Activated CD8-positive, alpha-beta memory T cell treated with anti-CD3 and anti-CD28 coated beads for 36 hours (primary cell): ENCODE results near the gene NNMT. TPM values are rescaled to one million over a fixed set of nuclear protein-coding genes. Genes with fewer than 3 reads are reported as not detected.

ENCODE experiments used
- CTCF ChIA-PET: fragments of 350-600 bp; sonication (Branson Sonifier 250); formaldehyde crosslinking; loops from one replicate; lab custom pipeline; 2021; ENCODE audit warnings: antibody characterized with exemption; lab: Charles Lee
- POLR2A ChIA-PET: fragments of 350-600 bp; sonication (Branson Sonifier 250); formaldehyde crosslinking; loops from one replicate; lab custom pipeline; 2021; ENCODE audit warnings: antibody characterized with exemption; lab: Charles Lee
- total RNA-seq, 2 experiments: library from RNA; stranded (reverse); gene quantifications; one replicate each; pipeline ENCODE4 v1.2.3, GENCODE V29; 2021

NNMT gene
- total RNA-seq, 2 experiments from 2014 or later = not detected

GRCh38 chr11:114260483-114260882 is 35.7 kb upstream of the NNMT start:
- POLR2A ChIA-PET = no interaction called here
- CTCF ChIA-PET = interaction anchor here (0.8 to 5.8 kb wide), 20 partner anchors 10 to 454 kb away, joined by 3 to 51 read pairs (median 5); no protein-coding TSS in a partner anchor

GRCh38 chr11:114261791-114262190 is 34.4 kb upstream of the NNMT start:
- CTCF ChIA-PET = interaction anchor here (0.9 to 5.8 kb wide), 18 partner anchors 11 to 371 kb away, joined by 3 to 51 read pairs (median 4); no protein-coding TSS in a partner anchor
- POLR2A ChIA-PET = interaction anchor here (0.6 kb wide), 1 partner anchor 447 kb away, joined by 4 read pairs; no protein-coding TSS in a partner anchor

GRCh38 chr11:114262681-114263512 is 33.3 kb upstream of the NNMT start:
- POLR2A ChIA-PET = no interaction called here
- CTCF ChIA-PET = interaction anchor here (0.6 to 5.8 kb wide), 7 partner anchors 8 to 372 kb away, joined by 3 to 51 read pairs (median 5); no protein-coding TSS in a partner anchor

GRCh38 chr11:114263513-114264170 is 32.6 kb upstream of the NNMT start:
- POLR2A ChIA-PET = no interaction called here
- CTCF ChIA-PET = interaction anchor here (0.9 to 5.8 kb wide), 3 partner anchors 84 to 367 kb away, joined by 3 to 51 read pairs (median 5); no protein-coding TSS in a partner anchor

GRCh38 chr11:114264381-114264780 is 31.8 kb upstream of the NNMT start:
- POLR2A ChIA-PET = no interaction called here

GRCh38 chr11:114265122-114265878 is 30.9 kb upstream of the NNMT start:
- ChIA-PET CTCF (interaction anchor here (1.5 kb wide), 1 partner anchor 272 kb away, joined by 3 read pairs; no protein-coding TSS in a partner anchor), POLR2A (no interaction called here)

More at GRCh38 chr11:114264381-114264780, 31.8 kb upstream of the NNMT start:
- CTCF ChIA-PET = no interaction called here

- CTCF ChIA-PET = no interaction called here
- POLR2A ChIA-PET = no interaction called here
Observed at GRCh38 chr11:114269498-114269897, 26.7 kb upstream of the NNMT start.

GRCh38 chr11:114270531-114271270 is 25.5 kb upstream of the NNMT start:
- CTCF ChIA-PET = interaction anchor here (0.7 kb wide), 1 partner anchor 8 kb away, joined by 3 read pairs; no protein-coding TSS in a partner anchor
- POLR2A ChIA-PET = no interaction called here

GRCh38 chr11:114271316-114271715 is 24.9 kb upstream of the NNMT start:
- POLR2A ChIA-PET = no interaction called here

GRCh38 chr11:114272311-114272710 is 23.9 kb upstream of the NNMT start:
- CTCF ChIA-PET = no interaction called here
- POLR2A ChIA-PET = no interaction called here

More at GRCh38 chr11:114271316-114271715, 24.9 kb upstream of the NNMT start:
- CTCF ChIA-PET = interaction anchor here (0.7 kb wide), 1 partner anchor 8 kb away, joined by 3 read pairs; no protein-coding TSS in a partner anchor

GRCh38 chr11:114273071-114273470 is 23.1 kb upstream of the NNMT start:
- CTCF ChIA-PET = no interaction called here

GRCh38 chr11:114273890-114274635 is 22.1 kb upstream of the NNMT start:
- CTCF ChIA-PET = interaction anchor here (1.6 kb wide), 1 partner anchor 13 kb away, joined by 6 read pairs; no protein-coding TSS in a partner anchor
- POLR2A ChIA-PET = no interaction called here

More at GRCh38 chr11:114273071-114273470, 23.1 kb upstream of the NNMT start:
- POLR2A ChIA-PET = no interaction called here

GRCh38 chr11:114274637-114275036 is 21.6 kb upstream of the NNMT start:
- ChIA-PET CTCF (interaction anchor here (1.6 kb wide), 1 partner anchor 14 kb away, joined by 6 read pairs; no protein-coding TSS in a partner anchor), POLR2A (no interaction called here)

- POLR2A ChIA-PET = no interaction called here
- CTCF ChIA-PET = interaction anchor here (1.6 kb wide), 1 partner anchor 14 kb away, joined by 6 read pairs; no protein-coding TSS in a partner anchor
Observed at GRCh38 chr11:114275280-114275679, 20.9 kb upstream of the NNMT start.

GRCh38 chr11:114276077-114276476 is 20.1 kb upstream of the NNMT start:
- ChIA-PET POLR2A (no interaction called here), CTCF (interaction anchor here (1.0 kb wide), 1 partner anchor 15 kb away, joined by 3 read pairs; no protein-coding TSS in a partner anchor)

- ChIA-PET POLR2A (no interaction called here), CTCF (interaction anchor here (1.0 kb wide), 1 partner anchor 382 kb away, joined by 3 read pairs; no protein-coding TSS in a partner anchor)
Observed at GRCh38 chr11:114277637-114278341, 18.4 kb upstream of the NNMT start.
